ENCODE measurements around the gene NBEA. TPM values are rescaled to one million over a fixed set of nuclear protein-coding genes. Genes with fewer than 3 reads are reported as not detected.

Gene NBEA
- total RNA-seq, 1 donor = 4.0 TPM

GRCh38 chr13:35631666-35632065, 689.6 kb downstream of the NBEA start:
- no peak for DNase-seq (ENCODE audit: insufficient read length, low spot score, missing footprints)
- H3K4me1 ChIP-seq (ENCODE audit: insufficient read depth, low read length) = no peaks in the 10 kb centered on the region
- no peaks in the 10 kb centered on the region for H4K20me1 ChIP-seq (ENCODE audit: insufficient read depth, low read length)
- TF ChIP-seq, protein P1, sequence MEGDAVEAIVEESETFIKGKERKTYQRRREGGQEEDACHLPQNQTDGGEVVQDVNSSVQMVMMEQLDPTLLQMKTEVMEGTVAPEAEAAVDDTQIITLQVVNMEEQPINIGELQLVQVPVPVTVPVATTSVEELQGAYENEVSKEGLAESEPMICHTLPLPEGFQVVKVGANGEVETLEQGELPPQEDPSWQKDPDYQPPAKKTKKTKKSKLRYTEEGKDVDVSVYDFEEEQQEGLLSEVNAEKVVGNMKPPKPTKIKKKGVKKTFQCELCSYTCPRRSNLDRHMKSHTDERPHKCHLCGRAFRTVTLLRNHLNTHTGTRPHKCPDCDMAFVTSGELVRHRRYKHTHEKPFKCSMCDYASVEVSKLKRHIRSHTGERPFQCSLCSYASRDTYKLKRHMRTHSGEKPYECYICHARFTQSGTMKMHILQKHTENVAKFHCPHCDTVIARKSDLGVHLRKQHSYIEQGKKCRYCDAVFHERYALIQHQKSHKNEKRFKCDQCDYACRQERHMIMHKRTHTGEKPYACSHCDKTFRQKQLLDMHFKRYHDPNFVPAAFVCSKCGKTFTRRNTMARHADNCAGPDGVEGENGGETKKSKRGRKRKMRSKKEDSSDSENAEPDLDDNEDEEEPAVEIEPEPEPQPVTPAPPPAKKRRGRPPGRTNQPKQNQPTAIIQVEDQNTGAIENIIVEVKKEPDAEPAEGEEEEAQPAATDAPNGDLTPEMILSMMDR (IDR thresholded peaks at IDR 0.05; ENCODE audit: extremely low read depth, low read depth, low read length) = no peak
- no peak overlapping the region for H3K27ac ChIP-seq (ENCODE audit: low read depth, low read length)
- no peaks in the 10 kb centered on the region for H3K9me3 ChIP-seq (ENCODE audit: low read depth, low read length)
- no peak overlapping the region for H3K4me3 ChIP-seq (ENCODE audit: insufficient read depth, low read length)
- no peaks in the 10 kb centered on the region for H3K27me3 ChIP-seq (ENCODE audit: insufficient read depth, low read length)
- no peak overlapping the region for H2AFZ ChIP-seq (ENCODE audit: low read length)
- no peaks in the 10 kb centered on the region for H3K79me2 ChIP-seq (ENCODE audit: insufficient read depth, low read length)
- no peaks in the 10 kb centered on the region for H3K36me3 ChIP-seq (ENCODE audit: insufficient read depth, low read length)
- H3K4me2 ChIP-seq (ENCODE audit: insufficient read depth, low read length) = no peak overlapping the region

DNA sequence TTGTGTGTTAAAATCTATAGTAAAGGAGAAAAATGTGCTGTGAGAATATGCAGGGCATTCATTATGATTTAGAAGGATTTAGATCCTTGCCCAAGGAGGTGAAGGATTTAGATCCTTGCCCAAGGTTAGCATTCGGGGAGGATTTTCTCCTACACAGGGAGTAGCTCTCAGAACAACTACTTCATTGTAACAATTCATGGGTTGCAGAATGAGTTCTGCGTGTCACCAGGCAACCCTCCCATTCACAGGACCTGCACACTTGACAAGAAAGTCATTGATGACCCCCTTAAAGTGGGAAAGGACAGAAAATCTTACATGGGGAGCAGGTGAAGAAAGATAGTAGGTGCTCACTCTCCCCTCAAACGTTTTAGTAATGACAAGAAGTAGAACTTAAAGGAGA, 701.6 kb downstream of the NBEA start:
- no peaks in the 10 kb centered on the region for H3K36me3 ChIP-seq (ENCODE audit: insufficient read depth, low read length)

GRCh38 chr13:35646056-35646774, 704.1 kb downstream of the NBEA start:
- Histone ChIP-seq H4K20me1 (ENCODE audit: insufficient read depth, low read length) (no peaks in the 10 kb centered on the region), H3K79me2 (ENCODE audit: insufficient read depth, low read length) (no peaks in the 10 kb centered on the region), H3K4me3 (ENCODE audit: insufficient read depth, low read length) (no peak overlapping the region), H3K27ac (ENCODE audit: low read depth, low read length) (no peak overlapping the region), H2AFZ (ENCODE audit: low read length) (no peak overlapping the region), H3K4me1 (ENCODE audit: insufficient read depth, low read length) (no peaks in the 10 kb centered on the region), H3K36me3 (ENCODE audit: insufficient read depth, low read length) (no peaks in the 10 kb centered on the region), H3K4me2 (ENCODE audit: insufficient read depth, low read length) (no peak overlapping the region), H3K27me3 (ENCODE audit: insufficient read depth, low read length) (no peaks in the 10 kb centered on the region), H3K9me3 (ENCODE audit: low read depth, low read length) (no peaks in the 10 kb centered on the region)
- TF ChIP-seq, protein P1 (IDR thresholded peaks at IDR 0.05; ENCODE audit: extremely low read depth, low read depth, low read length) = no peak
- DNase-seq (ENCODE audit: insufficient read length, low spot score, missing footprints) = no peak

More for the DNA sequence above, 701.6 kb downstream of the NBEA start:
- Histone ChIP-seq H3K4me1 (ENCODE audit: insufficient read depth, low read length) (no peaks in the 10 kb centered on the region), H2AFZ (ENCODE audit: low read length) (peak overlapping the region; percentile 8), H3K4me3 (ENCODE audit: insufficient read depth, low read length) (no peak overlapping the region), H3K27ac (ENCODE audit: low read depth, low read length) (no peak overlapping the region), H3K9me3 (ENCODE audit: low read depth, low read length) (no peaks in the 10 kb centered on the region), H4K20me1 (ENCODE audit: insufficient read depth, low read length) (no peaks in the 10 kb centered on the region), H3K79me2 (ENCODE audit: insufficient read depth, low read length) (no peaks in the 10 kb centered on the region), H3K4me2 (ENCODE audit: insufficient read depth, low read length) (no peak overlapping the region), H3K27me3 (ENCODE audit: insufficient read depth, low read length) (no peaks in the 10 kb centered on the region)
- DNase-seq (ENCODE audit: insufficient read length, low spot score, missing footprints) = no peak
- TF ChIP-seq, protein P1 (IDR thresholded peaks at IDR 0.05; ENCODE audit: extremely low read depth, low read depth, low read length) = no peak

GRCh38 chr13:35648201-35648600, 706.1 kb downstream of the NBEA start:
- H3K27ac ChIP-seq (ENCODE audit: low read depth, low read length) = no peak overlapping the region
- H2AFZ ChIP-seq (ENCODE audit: low read length) = no peak overlapping the region
- TF ChIP-seq, protein P1 (IDR thresholded peaks at IDR 0.05; ENCODE audit: extremely low read depth, low read depth, low read length) = no peak
- DNase-seq (ENCODE audit: insufficient read length, low spot score, missing footprints) = no peak
- H3K4me3 ChIP-seq (ENCODE audit: insufficient read depth, low read length) = no peak overlapping the region
- H4K20me1 ChIP-seq (ENCODE audit: insufficient read depth, low read length) = no peaks in the 10 kb centered on the region
- no peaks in the 10 kb centered on the region for H3K4me1 ChIP-seq (ENCODE audit: insufficient read depth, low read length)
- H3K36me3 ChIP-seq (ENCODE audit: insufficient read depth, low read length) = no peaks in the 10 kb centered on the region
- no peaks in the 10 kb centered on the region for H3K79me2 ChIP-seq (ENCODE audit: insufficient read depth, low read length)
- H3K9me3 ChIP-seq (ENCODE audit: low read depth, low read length) = no peaks in the 10 kb centered on the region
- H3K4me2 ChIP-seq (ENCODE audit: insufficient read depth, low read length) = peak overlapping the region; percentile 50
- no peaks in the 10 kb centered on the region for H3K27me3 ChIP-seq (ENCODE audit: insufficient read depth, low read length)
